GM19452 (cell line): ENCODE data around the gene DCLK1.

Source experiments
- ATAC-seq: cut with Tn5 transposase; IDR thresholded peaks from one replicate; pipeline ENCODE4 v1.9.1; 2021; ENCODE audit not compliant: unreplicated experiment

The DCLK1 gene

DNA sequence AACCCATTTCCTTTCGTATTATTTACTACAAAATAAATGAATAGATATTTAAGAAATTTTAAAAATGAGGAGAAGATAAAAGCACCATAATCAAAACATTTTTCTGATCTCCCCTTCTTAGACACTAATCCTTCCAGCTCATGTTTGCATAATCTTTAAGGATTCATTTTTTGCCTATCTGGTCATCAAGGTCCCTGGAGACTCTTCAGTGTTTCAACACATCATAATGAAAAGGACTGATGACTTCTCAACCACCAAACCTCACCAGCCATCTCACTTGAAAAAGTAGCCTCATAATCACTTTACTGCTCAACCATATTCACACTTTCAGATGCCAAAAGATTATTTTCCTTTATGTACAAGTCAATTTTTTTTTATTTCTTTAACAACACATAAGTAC lies 80.1 kb downstream of the DCLK1 start:
- ATAC-seq, result no peak

DNA sequence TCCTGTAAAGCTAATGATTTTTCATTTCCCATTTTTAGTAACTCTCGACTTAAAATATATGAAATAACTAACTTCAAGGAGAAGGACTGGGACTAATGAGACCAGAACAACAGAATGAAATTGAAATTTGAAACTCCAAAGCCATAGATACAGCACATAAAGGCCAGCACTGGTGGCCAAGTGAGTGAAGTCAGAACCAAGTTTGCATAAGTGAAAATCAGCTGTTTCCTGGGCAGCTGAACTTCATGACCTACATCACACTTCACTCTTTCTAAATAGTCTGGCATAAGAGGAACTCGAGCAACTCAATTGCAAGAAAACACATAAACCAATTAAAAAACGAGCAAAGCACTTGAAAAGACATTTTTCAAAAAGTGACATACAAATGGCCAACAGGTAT lies 84.5 kb downstream of the DCLK1 start:
- no peak for ATAC-seq

DNA sequence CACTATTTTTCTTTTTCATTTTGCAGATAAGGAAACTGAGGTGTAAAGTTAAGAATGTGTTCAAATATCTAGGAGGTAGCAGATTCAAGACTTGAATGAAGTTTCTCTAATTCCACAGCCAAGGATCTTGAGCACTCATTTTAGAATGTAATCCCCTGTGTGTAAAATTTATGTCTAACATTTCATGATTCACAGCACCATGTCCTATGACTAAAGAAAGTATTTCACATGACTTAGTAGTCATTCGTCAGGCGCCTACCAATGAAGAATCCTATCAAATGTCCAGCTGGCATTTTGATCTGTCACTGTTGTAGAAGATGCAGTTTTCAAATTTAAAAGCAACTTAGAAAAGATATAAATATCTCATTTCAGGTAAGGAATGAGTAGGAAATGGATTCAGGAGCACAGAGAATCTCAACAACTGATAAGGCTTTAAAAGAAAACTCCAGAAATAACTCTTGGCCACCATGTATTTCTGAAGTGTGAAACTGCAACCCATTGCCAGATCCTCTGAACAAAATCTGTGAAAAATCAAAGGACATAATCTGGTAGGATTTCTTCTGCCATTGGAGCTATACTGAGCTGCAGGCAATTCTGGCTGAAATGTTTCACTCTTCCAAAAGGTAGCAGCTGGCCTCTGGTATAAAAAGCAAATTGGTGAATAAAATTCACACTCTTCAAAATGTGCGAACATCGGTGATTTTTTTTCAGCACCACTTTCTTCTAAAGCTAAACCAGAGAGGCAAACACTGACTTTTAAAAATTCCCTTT lies 92.2 kb downstream of the DCLK1 start:
- ATAC-seq, result no peak

DNA sequence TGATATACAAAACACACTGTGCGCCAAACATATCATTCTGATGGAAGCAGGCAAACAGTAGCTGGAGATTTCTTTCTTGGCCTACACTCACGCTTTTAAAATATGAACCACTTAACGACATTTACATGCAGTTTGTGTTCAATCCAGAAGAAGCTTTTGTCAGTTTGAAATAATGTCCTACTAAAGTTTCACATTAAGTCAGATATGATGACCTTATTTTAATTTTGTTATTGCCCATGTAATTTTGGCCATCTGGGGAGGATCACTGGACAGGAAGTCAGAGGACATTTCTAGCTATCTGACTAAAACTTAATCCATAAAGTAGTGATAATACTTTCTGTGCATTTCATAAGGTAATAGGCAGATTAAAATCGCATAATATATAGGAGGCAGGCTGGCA lies 98.1 kb downstream of the DCLK1 start:
- ATAC-seq, result no peak

DNA sequence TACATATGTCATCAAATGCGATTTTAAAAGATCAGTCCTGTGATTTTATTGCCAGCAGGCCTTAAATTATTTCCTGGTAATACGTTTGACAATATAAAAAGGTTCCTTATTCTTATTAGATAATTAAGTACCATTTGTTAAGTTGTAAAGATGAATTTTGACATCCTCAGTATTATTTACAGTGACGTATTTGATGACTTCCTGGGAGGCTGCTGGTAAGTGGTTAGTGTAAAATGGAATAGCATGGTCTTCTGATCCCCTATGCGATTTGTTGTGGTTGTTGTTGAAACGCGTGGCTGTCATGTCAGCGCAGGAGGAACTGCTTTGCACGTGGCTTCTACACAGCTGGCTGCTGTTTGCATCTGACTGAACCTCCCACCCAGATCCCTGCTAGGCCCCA lies 99.7 kb downstream of the DCLK1 start:
- ATAC-seq, result no peak

DNA sequence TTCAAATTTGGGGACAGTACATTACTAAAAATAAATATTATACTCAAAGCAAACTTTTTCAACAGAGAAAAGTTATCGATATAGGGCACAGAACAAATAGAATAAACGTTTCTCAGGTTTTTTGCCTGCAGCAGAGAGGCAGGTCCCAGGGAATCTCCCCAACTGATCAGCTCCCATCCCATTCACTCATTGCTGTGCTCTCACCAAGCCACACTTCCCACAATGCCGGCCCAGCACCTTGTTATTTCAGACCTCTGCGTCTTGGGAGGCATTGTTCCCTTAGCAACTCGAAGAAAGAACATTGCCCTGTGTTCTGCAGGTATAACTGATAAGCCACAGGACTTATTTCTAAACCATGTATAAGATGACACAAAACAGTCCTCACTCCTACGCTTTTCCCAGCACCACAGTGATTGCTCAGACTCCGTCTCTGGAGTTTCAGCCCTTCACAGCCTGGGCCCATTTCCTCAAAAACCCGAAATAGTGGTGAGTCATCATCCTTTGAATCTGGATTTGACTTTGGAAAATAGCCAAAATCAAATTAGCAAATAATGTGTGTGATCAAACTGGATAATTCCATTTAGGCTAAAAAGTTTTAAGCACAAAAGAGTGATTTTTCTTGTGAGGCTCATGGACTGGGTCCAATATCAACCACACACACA lies 100.4 kb downstream of the DCLK1 start:
- ATAC-seq, result no peak

DNA sequence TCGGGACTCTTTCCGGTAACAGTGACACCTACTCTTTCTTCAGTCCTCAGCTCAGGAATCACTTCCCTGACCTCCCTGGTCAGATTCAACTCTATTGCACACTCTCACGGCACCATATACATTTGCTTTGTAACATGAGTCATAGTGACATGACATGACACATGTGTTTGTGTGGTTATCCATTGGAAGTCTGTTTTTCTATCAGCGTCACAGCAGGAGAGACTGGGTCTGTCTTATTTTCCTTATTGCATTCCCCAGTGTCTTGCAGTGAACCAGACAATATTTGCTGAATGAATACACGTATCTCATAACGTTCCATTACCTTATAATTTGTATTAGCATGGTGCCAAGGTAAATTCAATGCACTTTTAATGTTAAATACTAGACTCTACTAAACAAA lies 102.0 kb downstream of the DCLK1 start:
- ATAC-seq, result no peak

DNA sequence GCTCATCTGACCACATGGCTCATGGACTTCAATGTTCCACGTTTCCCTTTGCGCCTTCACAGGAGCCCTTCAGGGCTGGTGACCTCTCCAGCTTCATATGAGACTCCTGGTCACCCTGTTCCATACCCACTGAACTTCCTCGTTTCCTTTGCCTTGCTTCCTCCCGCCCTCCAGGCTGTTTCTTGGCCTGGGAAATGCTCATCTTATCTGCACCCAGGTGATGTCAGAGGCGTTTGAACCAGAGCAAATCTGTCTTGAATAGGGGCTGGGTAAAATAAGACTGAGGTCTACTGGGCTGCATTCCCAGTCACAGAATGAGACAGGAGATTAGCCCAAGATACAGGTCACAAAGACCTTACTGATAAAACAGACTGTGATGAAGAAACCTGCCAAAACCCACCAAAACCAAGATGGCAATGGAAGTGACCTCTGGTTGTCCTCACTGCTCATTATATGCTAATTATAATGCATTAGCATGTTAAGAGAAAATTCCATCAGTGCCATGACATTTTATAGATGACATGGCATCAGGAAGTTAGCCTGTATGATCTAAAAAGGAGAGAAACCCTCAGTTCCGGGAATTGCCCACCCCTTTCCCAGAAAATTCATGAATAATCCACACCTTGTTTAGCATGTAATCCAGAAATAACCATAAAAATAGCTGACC lies 102.7 kb downstream of the DCLK1 start:
- ATAC-seq, result no peak

DNA sequence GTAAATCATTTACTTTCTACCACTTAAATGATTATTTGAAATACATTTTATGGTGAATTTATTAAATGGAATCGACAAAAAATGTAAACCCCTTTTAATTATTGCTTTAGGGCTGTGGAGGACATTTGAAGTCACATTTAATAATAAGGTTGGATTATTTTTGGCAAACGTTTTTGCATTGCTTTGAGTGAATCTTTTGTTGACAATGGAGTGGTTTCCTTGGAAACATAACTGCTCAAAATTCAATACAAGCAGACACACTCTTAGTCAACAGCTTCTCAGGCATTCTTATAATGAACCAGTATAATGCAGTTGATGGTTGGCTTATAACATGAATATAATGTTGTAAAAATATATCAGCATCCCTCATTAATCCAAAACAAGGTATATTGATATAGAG lies 104.7 kb downstream of the DCLK1 start:
- ATAC-seq, result no peak

DNA sequence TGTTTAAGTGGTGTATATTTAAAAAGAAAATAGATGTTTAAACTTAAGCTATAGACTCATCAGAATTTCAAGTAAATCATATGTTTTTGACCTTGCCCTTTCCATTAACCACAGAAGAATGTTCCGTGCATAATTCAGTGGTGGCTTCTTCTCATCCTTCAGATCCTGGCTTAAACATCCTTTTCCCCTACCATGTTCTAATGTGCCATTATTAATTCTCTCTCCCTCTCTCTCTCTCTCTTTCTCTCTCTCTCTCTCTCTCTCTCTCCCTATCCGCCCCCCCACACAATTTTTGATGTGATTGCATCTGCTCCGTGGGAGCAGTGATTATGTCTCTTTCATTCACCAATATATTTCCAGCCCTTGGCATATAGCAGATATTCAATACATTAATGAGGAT lies 116.4 kb downstream of the DCLK1 start:
- no peak for ATAC-seq

DNA sequence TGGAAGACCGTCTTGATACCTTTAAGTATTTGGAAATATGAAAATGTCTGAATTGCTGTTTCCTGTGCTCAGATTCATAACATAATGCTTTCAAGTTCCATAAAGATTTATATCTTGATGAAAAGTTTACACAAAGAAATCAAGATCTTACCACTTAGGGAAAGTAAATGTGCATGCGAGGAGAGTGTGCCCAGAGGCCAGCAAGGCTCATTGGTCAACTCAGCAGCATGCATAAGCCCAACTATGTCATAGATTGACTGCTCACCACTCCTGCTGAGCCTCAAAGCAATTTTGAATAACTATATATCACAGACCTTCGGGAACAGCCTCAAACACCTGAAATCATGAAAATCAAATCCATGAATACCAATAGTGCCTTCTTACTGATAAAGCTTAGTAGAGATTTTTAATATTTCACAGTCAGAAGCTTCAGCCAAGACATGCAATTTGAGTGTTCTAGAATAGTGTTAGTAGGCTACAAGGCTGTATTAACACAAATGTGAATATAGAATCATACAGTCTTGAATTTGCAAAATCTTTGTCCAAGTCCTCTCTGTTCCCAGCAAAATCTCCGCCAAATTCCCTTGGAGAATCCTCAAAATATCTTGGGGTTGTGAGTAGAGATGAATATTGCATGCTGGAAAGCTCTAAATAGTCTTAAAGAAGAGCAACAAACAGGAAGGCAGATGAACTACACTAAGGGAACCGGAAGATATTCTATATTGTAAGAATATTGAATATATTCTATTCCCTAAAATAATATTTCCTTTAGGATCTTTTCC lies 124.1 kb downstream of the DCLK1 start:
- no peak for ATAC-seq

DNA sequence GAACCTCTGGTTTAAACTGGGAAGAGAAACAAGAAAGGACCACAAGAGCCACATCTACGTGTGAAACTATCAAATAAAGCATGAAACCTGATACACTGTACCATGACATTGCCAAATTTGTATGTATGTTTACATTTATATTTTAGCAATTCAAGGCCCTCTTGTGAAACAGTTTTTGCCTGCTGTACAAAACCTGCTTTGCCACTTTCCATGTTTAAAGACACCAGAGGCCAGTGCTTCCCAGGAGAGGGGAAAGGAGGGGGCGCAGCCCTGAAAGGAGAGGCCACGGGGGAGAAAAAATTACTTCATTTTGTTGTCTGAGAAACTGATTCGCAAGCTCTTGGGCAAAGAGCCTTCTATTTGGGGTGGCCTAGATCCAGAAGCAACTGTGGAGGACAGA lies 124.8 kb downstream of the DCLK1 start:
- ATAC-seq, result no peak

DNA sequence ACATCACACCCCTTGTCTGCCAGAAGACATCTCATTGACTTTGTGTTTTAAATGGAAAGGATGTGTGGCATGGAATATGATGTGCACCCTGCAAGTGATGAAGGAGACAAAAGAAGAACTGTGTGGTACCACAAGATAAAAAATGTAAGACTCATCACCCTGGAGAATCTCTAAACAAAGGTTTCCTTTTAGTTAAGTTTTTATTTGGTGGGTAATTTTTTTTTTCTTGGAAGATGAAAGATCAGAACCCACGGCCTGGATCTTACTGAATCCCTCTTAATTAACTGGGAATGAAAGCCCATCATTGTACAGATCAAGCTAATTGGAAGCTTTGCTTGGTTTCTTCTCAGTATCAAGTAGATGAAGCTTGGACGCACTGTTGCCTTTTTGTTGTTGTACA lies 129.6 kb downstream of the DCLK1 start:
- ATAC-seq, result no peak

DNA sequence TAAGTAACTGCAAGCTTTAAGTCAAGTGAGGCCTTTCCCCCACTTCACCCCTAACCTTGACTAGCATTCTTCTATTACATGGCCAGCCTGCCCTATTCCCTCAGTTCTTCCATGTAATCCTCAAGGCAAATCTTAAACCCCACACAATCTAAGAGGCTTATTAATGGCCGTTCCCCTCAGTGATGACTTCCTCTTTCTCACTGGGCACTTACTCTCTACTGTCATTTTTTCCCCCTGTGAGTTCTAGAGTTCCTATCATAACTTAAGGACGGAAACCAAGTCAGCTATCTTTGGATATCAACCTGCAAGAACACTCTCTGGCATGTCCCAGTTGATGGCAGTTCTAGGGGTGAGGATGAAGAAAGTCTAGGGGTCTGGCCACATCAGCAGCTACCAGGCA lies 131.2 kb downstream of the DCLK1 start:
- no peak for ATAC-seq

DNA sequence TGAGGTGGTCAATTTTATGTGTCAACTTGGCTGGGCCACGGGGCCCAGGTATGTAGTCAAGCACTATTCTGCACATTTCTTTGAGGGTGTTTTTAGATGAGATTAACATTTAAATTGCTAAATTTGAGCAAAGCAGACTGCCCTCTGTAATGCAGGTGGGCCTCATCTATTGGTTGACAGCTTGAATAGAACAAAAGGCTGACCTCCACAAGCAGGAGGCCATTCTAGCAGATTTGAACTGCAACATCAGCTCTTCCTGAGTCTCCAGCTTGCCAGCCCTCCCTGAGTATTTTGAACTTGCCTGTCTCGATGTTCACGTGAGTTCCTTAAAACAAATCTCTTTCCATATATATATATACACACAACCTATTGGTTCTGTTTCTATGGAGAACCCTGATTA lies 134.8 kb downstream of the DCLK1 start:
- ATAC-seq, result no peak

DNA sequence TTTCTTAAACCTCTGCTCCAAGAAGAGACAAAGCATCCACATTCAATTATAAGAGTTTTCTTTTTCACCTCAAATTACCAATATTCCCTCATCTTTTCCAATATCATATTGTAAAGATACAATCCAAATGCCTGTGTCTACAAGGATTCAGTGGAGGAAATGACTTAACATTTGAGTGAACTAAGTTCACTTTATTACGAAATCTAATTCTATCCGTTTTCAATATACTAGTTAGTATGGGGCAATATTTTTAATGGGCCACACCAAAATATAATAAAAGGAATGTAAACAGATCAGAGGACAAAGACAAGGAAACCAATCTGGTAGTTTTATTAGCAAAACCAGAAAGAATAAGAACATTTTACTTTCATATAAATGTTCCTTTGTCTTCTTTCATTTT lies 136.0 kb downstream of the DCLK1 start:
- ATAC-seq, result no peak

DNA sequence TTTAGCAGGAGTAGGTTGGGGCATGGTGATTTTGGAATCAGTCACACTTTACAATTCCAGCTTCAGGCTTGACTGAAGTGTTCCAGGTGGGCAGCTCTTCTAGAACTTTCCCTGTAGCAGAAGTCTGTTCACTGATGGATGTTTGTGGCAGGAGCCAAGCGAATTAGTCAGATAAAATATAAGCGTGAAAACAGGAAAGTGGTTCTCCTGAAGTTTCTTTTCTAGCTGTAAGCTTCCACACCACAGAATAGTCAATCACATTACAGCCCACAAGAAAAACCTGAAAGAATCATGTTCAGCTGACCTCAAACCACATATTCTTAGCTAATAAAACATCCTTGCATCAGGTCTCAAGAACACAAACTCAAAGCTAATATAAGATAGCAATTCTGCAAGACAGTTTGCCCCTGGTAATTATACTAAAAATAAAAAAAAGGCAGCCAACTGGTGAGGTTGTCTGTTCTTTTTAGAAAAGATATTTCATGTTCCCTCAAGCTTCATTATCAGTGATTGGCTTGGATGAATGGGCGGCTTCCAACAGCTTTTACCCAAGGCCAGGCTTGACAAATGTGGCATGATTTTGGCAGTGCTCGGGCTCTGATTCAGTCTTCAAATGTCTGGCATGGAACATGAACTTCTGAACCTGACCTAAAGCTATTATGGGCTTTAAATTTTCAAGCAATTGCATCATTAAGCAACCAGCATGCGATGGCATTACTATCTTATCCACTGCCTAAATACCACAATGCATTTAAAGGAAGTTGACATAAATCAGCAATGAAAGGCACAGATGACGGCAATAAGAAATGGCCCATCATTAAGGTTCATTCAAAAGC lies 136.8 kb downstream of the DCLK1 start:
- ATAC-seq, result no peak

DNA sequence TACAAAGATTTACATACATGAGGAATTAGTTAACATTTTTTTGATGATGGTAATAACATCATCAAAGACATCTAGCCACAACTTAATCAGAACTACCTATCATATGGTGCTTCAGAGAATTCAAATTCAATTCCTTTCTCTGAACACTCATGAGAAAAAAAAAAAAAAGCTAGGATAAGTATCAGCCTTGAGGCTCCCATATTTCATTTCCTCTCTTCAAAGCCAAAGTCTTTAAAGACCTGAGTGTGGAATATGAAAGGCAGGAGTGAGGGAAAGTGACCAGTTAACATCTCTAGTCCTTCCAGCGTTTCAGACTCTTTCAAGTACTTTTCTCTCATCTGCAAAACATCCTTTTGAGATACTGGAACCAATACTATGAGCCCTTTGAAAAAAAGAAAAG lies 137.5 kb downstream of the DCLK1 start:
- no peak for ATAC-seq

DNA sequence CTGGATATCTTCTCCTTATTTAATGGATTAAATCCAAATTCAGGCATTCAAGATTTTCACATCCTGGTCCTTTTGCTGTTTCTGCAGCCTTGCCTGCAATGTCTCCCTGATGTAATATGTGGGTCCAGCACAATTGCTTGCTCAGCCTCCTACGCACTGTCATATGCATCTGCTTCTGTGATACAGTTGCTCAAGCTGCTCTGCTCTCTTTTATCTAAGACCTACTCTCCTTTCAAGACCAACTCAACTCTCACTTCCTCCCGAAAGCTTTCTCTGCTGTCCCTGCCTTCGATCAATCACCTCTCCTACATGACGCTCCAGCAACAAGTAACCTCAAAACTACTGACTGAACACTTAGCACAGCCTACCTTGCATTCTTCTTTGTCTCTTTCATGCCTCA lies 138.2 kb downstream of the DCLK1 start:
- ATAC-seq, result no peak

DNA sequence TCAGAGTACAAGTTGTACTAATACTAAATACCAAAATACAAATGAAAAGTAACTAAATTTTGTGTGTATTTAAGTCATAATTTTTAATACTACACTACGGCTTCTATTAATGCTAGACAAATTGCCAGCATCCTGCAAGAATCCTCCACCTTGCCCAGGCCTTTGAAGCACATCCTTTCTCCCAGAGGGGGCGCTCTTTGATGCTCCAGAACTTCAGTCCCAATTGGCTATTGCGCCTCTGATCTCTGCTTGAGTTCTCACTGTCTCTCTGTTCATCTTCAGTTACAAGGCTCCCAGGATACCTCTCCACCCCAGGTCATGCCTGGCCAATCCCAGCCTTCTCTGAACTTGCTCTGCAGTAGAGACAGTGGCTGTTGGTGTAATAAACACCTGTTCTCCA lies 141.0 kb downstream of the DCLK1 start:
- no peak for ATAC-seq

DNA sequence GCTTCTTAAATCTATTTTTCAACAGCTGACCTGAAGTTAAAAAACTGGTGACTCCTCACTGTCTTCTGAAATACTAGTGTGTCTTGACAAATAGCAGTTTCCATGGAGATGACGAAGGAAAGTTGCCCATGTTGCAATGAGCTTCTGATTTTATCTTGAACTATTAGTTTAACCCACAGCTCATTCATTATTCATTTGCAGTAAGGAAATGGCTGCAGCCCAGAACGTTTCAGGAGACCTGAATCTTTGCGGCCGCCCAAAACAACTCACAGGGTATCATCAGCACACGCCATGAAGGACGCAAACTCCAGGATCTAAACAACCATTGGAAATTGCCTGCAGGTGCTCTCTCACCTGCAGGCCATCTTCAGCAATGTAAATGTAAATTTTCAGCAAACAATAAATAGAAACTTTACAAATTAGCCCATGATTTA lies 142.5 kb downstream of the DCLK1 start:
- ATAC-seq, result no peak
